Kidney epithelial cell (primary cell): ENCODE data around the gene TEX101. TPM values are rescaled to one million over a fixed set of nuclear protein-coding genes. Genes with fewer than 3 reads are reported as not detected.
"Not testable (repeated sequence)": the region's sequence is repeated elsewhere in the genome, so short reads cannot be mapped to it uniquely, and the experiment has no call there.

Experiments used
- DNase-seq: peaks from one replicate; pipeline ENCODE4 v3.0.0-alpha.2; 2010; ENCODE audit warnings: low read depth
- H3K27me3 ChIP-seq: 2 replicates; pipeline ENCODE4 v1.6.0; 2011; ENCODE audit warnings: low read length; ENCODE audit not compliant: control insufficient read depth, insufficient read depth
- H3K36me3 ChIP-seq: 2 replicates; pipeline ENCODE4 v1.5.1; 2011; ENCODE audit warnings: low read length; ENCODE audit not compliant: control insufficient read depth, insufficient read depth
- H3K4me3 ChIP-seq: 2 replicates; pipeline ENCODE4 v1.5.1; 2011; ENCODE audit warnings: low read depth, mild to moderate bottlenecking, control low read depth, low read length
- CTCF ChIP-seq: IDR thresholded peaks from 2 replicates; pipeline ENCODE4 v1.5.1; 2011; ENCODE audit warnings: mild to moderate bottlenecking, moderate library complexity, low read length, control low read depth, inconsistent platforms; ENCODE audit not compliant: insufficient read depth, poor library complexity, severe bottlenecking
- total RNA-seq: library from RNA; depleted of rRNA; stranded (reverse); fragments of >200 nt; gene quantifications from 2 replicates; pipeline ENCODE4 v1.2.3, GENCODE V29; 2015

TEX101 gene
- total RNA-seq: not detected in 2 replicates

- DNase-seq: no peak
- H3K36me3 ChIP-seq: no peaks in the 10 kb centered on the region
- TF ChIP-seq CTCF: no peak
- H3K27me3 ChIP-seq: no peaks in the 10 kb centered on the region
- H3K4me3 ChIP-seq: no peak within 1 kb of the TSS
Observed at GRCh38 chr19:43414554-43414953, at the start of gene TEX101. Gene TEX101 (plus strand): TSS chr19:43414890. CDS start chr19:43415920, 1,030 bp downstream.

GRCh38 chr19:43365677-43366076 lies 49.0 kb upstream of the TEX101 start:
- not testable (repeated sequence) for H3K4me3 ChIP-seq, DNase-seq

GRCh38 chr19:43367822-43368221 lies 46.9 kb upstream of the TEX101 start:
- DNase-seq: no peak
- Histone ChIP-seq H3K4me3 (no peak overlapping the region), H3K36me3 (no peaks in the 10 kb centered on the region), H3K27me3 (no peaks in the 10 kb centered on the region)
- TF ChIP-seq CTCF: no peak

More at GRCh38 chr19:43365677-43366076, 49.0 kb upstream of the TEX101 start:
- H3K27me3 ChIP-seq, H3K36me3 ChIP-seq: not testable (repeated sequence)

- not testable (repeated sequence) for H3K36me3 ChIP-seq, H3K4me3 ChIP-seq, DNase-seq, H3K27me3 ChIP-seq
Observed at GRCh38 chr19:43368897-43369296, 45.8 kb upstream of the TEX101 start.

GRCh38 chr19:43371909-43372308 lies 42.8 kb upstream of the TEX101 start:
- H3K36me3 ChIP-seq: no peaks in the 10 kb centered on the region
- no peak overlapping the region for H3K4me3 ChIP-seq
- no peak for DNase-seq
- H3K27me3 ChIP-seq: peaks cover 2% of the 10 kb centered on the region
- no peak for TF ChIP-seq CTCF

- DNase-seq: no peak
- TF ChIP-seq CTCF: no peak
- no peak overlapping the region for H3K4me3 ChIP-seq
- no peaks in the 10 kb centered on the region for H3K36me3 ChIP-seq
- H3K27me3 ChIP-seq: peaks cover 2% of the 10 kb centered on the region
Observed at GRCh38 chr19:43372462-43372861, 42.2 kb upstream of the TEX101 start.

GRCh38 chr19:43377624-43378023 lies 37.1 kb upstream of the TEX101 start:
- not testable (repeated sequence) for DNase-seq, H3K4me3 ChIP-seq, H3K27me3 ChIP-seq, H3K36me3 ChIP-seq

GRCh38 chr19:43380008-43380407 lies 34.7 kb upstream of the TEX101 start:
- no peak for TF ChIP-seq CTCF
- no peak for DNase-seq
- no peaks in the 10 kb centered on the region for H3K27me3 ChIP-seq
- no peaks in the 10 kb centered on the region for H3K36me3 ChIP-seq
- H3K4me3 ChIP-seq: no peak overlapping the region
